K562 (cell line): ENCODE measurements around the gene CBX2. TPM values are rescaled to one million over a fixed set of nuclear protein-coding genes. Genes with fewer than 3 reads are reported as not detected.

Source experiments
- ATF1 ChIP-seq, 2 experiments: fragments of 450-650 bp in 1 of 2; IDR thresholded peaks; 2 replicates each; pipeline ENCODE4 v1.6.1; 2016; ENCODE audit warnings: missing compliant biosample characterization in 1 of 2, missing genetic modification characterization in 1 of 2
- CBX1 ChIP-seq: sonication (generic); IDR thresholded peaks from 2 replicates; pipeline ENCODE4 v1.6.1; 2016; ENCODE audit warnings: antibody characterized with exemption, low read depth, mild to moderate bottlenecking
- CGGBP1 ChIP-seq: fragments of 250-450 bp; sonication (Bioruptor Pico); IDR thresholded peaks from 2 replicates; pipeline ENCODE4 v1.9.0; 2021; ENCODE audit warnings: mild to moderate bottlenecking
- DIDO1 ChIP-seq: fragments of 450-650 bp; IDR thresholded peaks from 2 replicates; pipeline ENCODE4 v1.6.1; 2016; ENCODE audit warnings: low read depth, missing biosample characterization, missing genetic modification characterization
- E2F6 ChIP-seq, 2 experiments: IDR thresholded peaks; 2 replicates each; pipeline ENCODE4 v1.6.1; 2011; ENCODE audit warnings: borderline replicate concordance in 1 of 2, control low read depth in 1 of 2, low read depth in 1 of 2, low read length in 1 of 2, mild to moderate bottlenecking in 1 of 2, mixed read lengths in 1 of 2, moderate library complexity in 1 of 2; ENCODE audit not compliant: insufficient read depth in 1 of 2, insufficient read length in 1 of 2, poor library complexity in 1 of 2, severe bottlenecking in 1 of 2; ENCODE audit errors: extremely low read depth in 1 of 2
- E4F1 ChIP-seq: fragments of 250-450 bp; sonication (Bioruptor Pico); IDR thresholded peaks from 2 replicates; pipeline ENCODE4 v1.5.0; 2021; ENCODE audit warnings: mild to moderate bottlenecking, borderline replicate concordance
- ETV6 ChIP-seq, 3 experiments: fragments of 150-350 bp in 1 of 3; sonication (generic) in 1 of 3; formaldehyde crosslinking in 1 of 3; IDR thresholded peaks; 2 replicates each; pipeline versions ENCODE4 v1.6.1 to v1.8.0; 2014 to 2022; ENCODE audit warnings: borderline replicate concordance in 2 of 3, low read depth in 2 of 3, antibody characterized with exemption in 1 of 3, low read length in 1 of 3, mild to moderate bottlenecking in 1 of 3, missing genetic modification reagents in 1 of 3
- LCOR ChIP-seq: sonication (generic); formaldehyde crosslinking; IDR thresholded peaks from 2 replicates; pipeline ENCODE4 v1.8.0; 2022; ENCODE audit warnings: mild to moderate bottlenecking, missing genetic modification reagents
- MLLT1 ChIP-seq, 2 experiments: fragments of 450-650 bp; IDR thresholded peaks; 2 replicates each; pipeline ENCODE4 v1.6.1; 2016
- MNT ChIP-seq, 2 experiments: fragments of 450-650 bp; conservative IDR thresholded peaks; 2 replicates each; pipeline ENCODE4 v1.6.1; 2017; ENCODE audit warnings: mild to moderate bottlenecking in 2 of 2, moderate library complexity in 2 of 2
- MXI1 ChIP-seq: IDR thresholded peaks from 2 replicates; pipeline ENCODE4 v1.6.1; 2011; ENCODE audit warnings: low read depth, mild to moderate bottlenecking, improper control_type of control experiment, low read length
- NFYB ChIP-seq: IDR thresholded peaks from 2 replicates; pipeline ENCODE4 v1.6.1; 2011; ENCODE audit warnings: mild to moderate bottlenecking, moderate library complexity; ENCODE audit not compliant: insufficient read length; ENCODE audit errors: extremely low read depth
- PHF8 ChIP-seq: fragments of 200-600 bp; sonication (generic); IDR thresholded peaks from 2 replicates; pipeline ENCODE4 v1.6.1; 2012; ENCODE audit warnings: mixed run types, mild to moderate bottlenecking, inconsistent platforms, low read length, moderate library complexity, borderline replicate concordance
- SAFB ChIP-seq: fragments of 200-400 bp; formaldehyde crosslinking; IDR thresholded peaks from 2 replicates; pipeline ENCODE4 v1.6.1; 2017; ENCODE audit warnings: low read depth, low read length, borderline replicate concordance
- SAP30 ChIP-seq: fragments of 200-600 bp; sonication (generic); IDR thresholded peaks from 2 replicates; pipeline ENCODE4 v1.6.1; 2012; ENCODE audit warnings: borderline replicate concordance, low read depth, mild to moderate bottlenecking, moderate library complexity, low read length, control low read depth, inconsistent platforms; ENCODE audit not compliant: insufficient read depth, poor library complexity, severe bottlenecking
- TEAD2 ChIP-seq: fragments of 450-650 bp; IDR thresholded peaks from 2 replicates; pipeline ENCODE4 v1.6.1; 2016; ENCODE audit warnings: missing genetic modification characterization, control low read depth, missing compliant biosample characterization
- THRAP3 ChIP-seq: fragments of 450-650 bp; IDR thresholded peaks from 2 replicates; pipeline ENCODE4 v1.6.1; 2016; ENCODE audit warnings: mild to moderate bottlenecking, inconsistent platforms, borderline replicate concordance
- YBX1 ChIP-seq: fragments of 450-650 bp; IDR thresholded peaks from 2 replicates; pipeline ENCODE4 v1.7.1; 2016; ENCODE audit warnings: mild to moderate bottlenecking
- ZNF239 ChIP-seq: fragments of 250-450 bp; sonication (Bioruptor Pico); IDR thresholded peaks from 2 replicates; pipeline ENCODE4 v1.4.0; 2020; ENCODE audit warnings: mild to moderate bottlenecking
- ZNF830 ChIP-seq: fragments of 250-450 bp; sonication (Bioruptor Pico); IDR thresholded peaks from 2 replicates; pipeline ENCODE4 v1.5.0; 2021; ENCODE audit warnings: mild to moderate bottlenecking
- polyA plus RNA-seq, 8 experiments: library from polyadenylated mRNA; depleted of rRNA in 4 of 8; stranded (reverse) in 5 of 8; unstranded in 3 of 8; fragments of >200 nt; fragmentation: Nextera tagmentation in 2 of 8; fragmentation: Illumina TruSeq in 1 of 8; extraction: Ambion mirVana in 2 of 8; extraction: Trizol in 1 of 8; gene quantifications; 2 replicates each; pipeline versions ENCODE4 v1.2.1 to v1.2.3, GENCODE V29; 2011 to 2014; ENCODE audit warnings: inconsistent platforms in 1 of 8, missing spikeins in 1 of 8
- total RNA-seq, 7 experiments: library from RNA; depleted of rRNA in 6 of 7; stranded (reverse); fragments of >200 nt in 6 of 7; fragmentation: Illumina TruSeq in 2 of 7; extraction: Trizol in 2 of 7; gene quantifications; 2 replicates each; pipeline versions ENCODE4 v1.2.1 to v1.2.3, GENCODE V29; 2011 to 2021; ENCODE audit warnings: low replicate concordance in 1 of 7

Gene CBX2
- total and polyA plus RNA-seq, 9 of the 15 experiments (the other 6 are each of a cell fraction or from before 2014, with no cell fraction given) = 0.66 to 26.9 (median 13.9) TPM

GRCh38 chr17:79835953-79836509, 58.1 kb downstream of the CBX2 start (continued):
- TF ChIP-seq E4F1 (CRISPR knock-in tag) = no peak
- peak; percentile 81 for TF ChIP-seq LCOR (CRISPR knock-in tag)
- TF ChIP-seq MLLT1 (IDR thresholded peaks at IDR 0.05) = 0 out of 4 replicates have a peak, but pooled peaks of 1 of the 2 experiments have one; percentile 23
- TF ChIP-seq ZNF830 (CRISPR knock-in tag) = no peak
- no peak for TF ChIP-seq CGGBP1 (CRISPR knock-in tag)
- no peak for TF ChIP-seq ATF1 (CRISPR knock-in tag; IDR thresholded peaks at IDR 0.05)
- peak; percentile 68 for TF ChIP-seq ATF1 (tag; IDR thresholded peaks at IDR 0.05)
- TF ChIP-seq E2F6 (IDR thresholded peaks at IDR 0.05; ENCODE audit: borderline replicate concordance in 1 of 2, extremely low read depth in 1 of 2, insufficient read depth in 1 of 2, insufficient read length in 1 of 2, low read depth in 1 of 2, low read length in 1 of 2, poor library complexity in 1 of 2, severe bottlenecking in 1 of 2) = peak; percentile 20 to 65
- no peak for TF ChIP-seq YBX1
- TF ChIP-seq MXI1 = no peak
- no peak for TF ChIP-seq TEAD2 (tag)
- no peak for TF ChIP-seq ZNF239 (CRISPR knock-in tag)
- TF ChIP-seq MNT (conservative IDR thresholded peaks at IDR 0.05) = peak; percentile 84 to 87
- TF ChIP-seq NFYB = peak; percentile 62
- no peak for TF ChIP-seq SAFB
- TF ChIP-seq ETV6 (IDR thresholded peaks at IDR 0.05; ENCODE audit: borderline replicate concordance in 1 of 2, low read depth in 2 of 2, low read length in 1 of 2) = no peak
- no peak for TF ChIP-seq ETV6 (CRISPR knock-in tag; IDR thresholded peaks at IDR 0.05; ENCODE audit: borderline replicate concordance)
- no peak for TF ChIP-seq CBX1
- no peak for TF ChIP-seq THRAP3
- no peak for TF ChIP-seq PHF8
- peak; percentile 38 for TF ChIP-seq SAP30
- TF ChIP-seq DIDO1 (tag) = no peak
